ENCODE data around the gene DOCK2. TPM values are rescaled to one million over a fixed set of nuclear protein-coding genes. Genes with fewer than 3 reads are reported as not detected.
"Not testable (repeated sequence)": the region's sequence is repeated elsewhere in the genome, so short reads cannot be mapped to it uniquely, and the experiment has no call there.

DOCK2 gene
- total and polyA plus RNA-seq, 2 donors = 4.1 to 19.1 TPM

DNA sequence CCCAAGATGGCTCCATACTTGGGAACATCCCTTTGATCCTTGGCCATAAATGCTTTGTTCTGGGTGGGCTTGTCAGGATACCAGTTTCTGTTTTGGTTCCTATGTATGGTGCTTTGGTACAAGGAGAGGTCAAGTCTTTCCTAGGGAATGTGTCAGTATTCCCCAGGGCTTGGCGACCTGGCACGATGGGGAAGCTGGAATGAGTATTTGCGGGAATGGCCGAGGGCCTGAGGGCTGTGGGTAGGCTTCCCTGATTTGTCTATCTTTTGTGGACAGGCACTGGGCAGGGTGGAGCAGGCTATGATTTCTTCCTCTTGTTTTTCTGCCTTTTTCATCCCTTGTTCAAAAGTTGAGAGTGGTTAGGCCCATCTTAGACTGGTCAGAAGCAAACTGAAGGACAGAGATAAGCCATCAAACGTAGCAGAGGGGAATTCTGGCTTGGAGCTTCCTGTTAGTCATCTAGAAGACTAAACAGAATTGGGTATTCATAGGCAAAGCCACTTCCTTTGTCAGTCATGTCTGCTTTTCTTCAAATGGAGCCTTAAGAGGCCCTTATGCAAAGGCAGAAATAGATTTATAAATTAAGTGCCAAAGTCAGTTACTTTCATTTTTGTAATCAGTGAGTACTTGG, 13.7 kb downstream of the DOCK2 start:
- Histone ChIP-seq H3K27ac (ENCODE audit: low read depth) (no peak overlapping the region), H3K36me3 (ENCODE audit: insufficient read depth) (no peaks in the 10 kb centered on the region), H3K4me1 (ENCODE audit: insufficient read depth) (no peaks in the 10 kb centered on the region), H3K4me3 (ENCODE audit: low read depth, low read length) (no peak overlapping the region)
- WGBS = 77% methylated on average over 5 of the region's 5 CpGs
- no peak for DNase-seq (ENCODE audit: extremely low spot score)

DNA sequence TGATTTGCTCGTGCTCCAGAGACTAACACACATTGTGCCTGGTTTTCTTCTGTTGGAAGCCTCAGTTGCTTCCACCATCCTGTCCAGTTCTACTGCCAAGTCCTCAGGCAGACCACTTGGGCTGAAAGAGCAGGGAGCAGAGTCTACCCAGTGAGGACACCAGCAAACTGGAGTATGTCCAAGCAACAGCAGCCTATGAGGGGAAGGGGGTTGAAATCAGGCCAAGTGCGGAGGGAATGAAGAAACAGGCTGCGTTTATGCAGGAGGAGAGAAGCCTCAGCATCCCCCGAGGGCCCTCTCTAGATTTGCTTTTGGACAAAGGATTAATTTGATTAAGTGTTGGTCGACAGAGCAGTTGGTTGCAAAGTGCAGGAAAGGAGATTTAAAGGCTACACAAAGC, 14.5 kb downstream of the DOCK2 start:
- DNase-seq (ENCODE audit: extremely low spot score) = no peak
- H3K36me3 ChIP-seq (ENCODE audit: insufficient read depth) = no peaks in the 10 kb centered on the region
- no peak overlapping the region for H3K4me3 ChIP-seq (ENCODE audit: low read depth, low read length)
- H3K4me1 ChIP-seq (ENCODE audit: insufficient read depth) = no peaks in the 10 kb centered on the region
- no peak overlapping the region for H3K27ac ChIP-seq (ENCODE audit: low read depth)
- 52% methylated on average over 5 of the region's 5 CpGs for WGBS

DNA sequence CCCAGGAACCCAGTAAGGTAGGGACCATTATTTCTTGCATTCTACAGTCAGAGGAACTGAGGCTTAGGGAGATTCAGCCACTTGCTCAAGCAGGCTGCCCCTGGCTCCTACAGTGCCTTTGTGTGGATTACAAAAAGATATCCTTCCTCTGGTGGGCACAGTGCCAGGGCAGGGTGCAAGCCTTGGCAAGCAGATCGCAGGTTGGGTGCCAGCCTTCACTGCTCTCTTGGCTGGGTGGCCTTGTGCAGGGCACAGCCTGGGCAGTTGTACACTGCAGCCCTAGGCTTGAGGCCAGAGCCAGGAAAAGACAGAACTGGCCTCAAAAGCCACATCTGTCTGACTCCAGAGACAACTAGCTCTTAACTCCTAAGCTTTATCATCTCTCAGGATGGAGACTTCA, 15.0 kb downstream of the DOCK2 start:
- no peak for DNase-seq (ENCODE audit: extremely low spot score)
- WGBS = 0% methylated on average over 1 of the region's 1 CpG
- no peak overlapping the region for H3K4me3 ChIP-seq (ENCODE audit: low read depth, low read length)
- H3K36me3 ChIP-seq (ENCODE audit: insufficient read depth) = no peaks in the 10 kb centered on the region
- H3K27ac ChIP-seq (ENCODE audit: low read depth) = no peak overlapping the region
- no peaks in the 10 kb centered on the region for H3K4me1 ChIP-seq (ENCODE audit: insufficient read depth)

DNA sequence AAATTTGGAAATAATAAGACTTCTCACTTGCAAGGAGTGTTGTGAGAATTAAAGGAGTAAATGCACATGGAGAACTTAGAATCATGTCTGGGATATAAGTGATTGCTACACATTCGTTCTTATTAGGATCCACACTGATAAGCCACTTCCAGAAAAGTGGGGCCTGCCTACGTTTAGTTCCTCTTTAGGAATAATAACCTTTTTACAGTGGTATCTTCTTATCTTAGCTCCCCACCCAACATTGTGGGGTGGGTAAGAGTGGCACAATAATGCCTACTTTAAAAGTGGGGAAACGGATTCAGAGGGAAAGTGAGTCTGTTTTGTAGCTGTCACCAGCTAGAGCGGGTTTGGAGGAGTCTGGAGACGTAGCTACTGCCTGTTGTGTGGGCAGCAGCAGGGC, 16.0 kb downstream of the DOCK2 start:
- Histone ChIP-seq H3K27ac (ENCODE audit: low read depth) (no peak overlapping the region), H3K4me1 (ENCODE audit: insufficient read depth) (no peaks in the 10 kb centered on the region), H3K4me3 (ENCODE audit: low read depth, low read length) (no peak overlapping the region), H3K36me3 (ENCODE audit: insufficient read depth) (no peaks in the 10 kb centered on the region)
- DNase-seq (ENCODE audit: extremely low spot score) = no peak
- WGBS = 87% methylated on average over 5 of the region's 5 CpGs

DNA sequence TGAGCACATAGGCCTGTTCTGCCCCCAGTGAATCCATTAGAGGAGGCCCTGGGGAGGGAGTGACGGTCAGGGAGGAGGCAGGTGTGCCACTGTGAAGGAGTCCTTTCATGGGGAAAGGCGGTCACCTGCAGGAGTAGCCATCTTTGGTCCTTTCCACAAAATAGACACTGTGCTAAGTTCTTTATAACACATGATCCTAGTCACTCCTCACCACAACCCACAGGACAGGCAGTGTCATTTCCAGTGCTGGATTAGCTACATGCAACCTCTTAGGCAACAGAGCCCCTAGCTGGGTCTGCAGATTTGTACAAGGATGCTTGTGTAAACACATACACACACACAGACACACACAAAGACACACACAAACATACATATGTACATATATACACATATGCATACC, 18.3 kb downstream of the DOCK2 start:
- no peak for DNase-seq (ENCODE audit: extremely low spot score)
- H3K36me3 ChIP-seq (ENCODE audit: insufficient read depth) = no peaks in the 10 kb centered on the region
- no peak overlapping the region for H3K27ac ChIP-seq (ENCODE audit: low read depth)
- H3K4me3 ChIP-seq (ENCODE audit: low read depth, low read length) = no peak overlapping the region
- 86% methylated on average over 2 of the region's 2 CpGs for WGBS
- H3K4me1 ChIP-seq (ENCODE audit: insufficient read depth) = no peaks in the 10 kb centered on the region

DNA sequence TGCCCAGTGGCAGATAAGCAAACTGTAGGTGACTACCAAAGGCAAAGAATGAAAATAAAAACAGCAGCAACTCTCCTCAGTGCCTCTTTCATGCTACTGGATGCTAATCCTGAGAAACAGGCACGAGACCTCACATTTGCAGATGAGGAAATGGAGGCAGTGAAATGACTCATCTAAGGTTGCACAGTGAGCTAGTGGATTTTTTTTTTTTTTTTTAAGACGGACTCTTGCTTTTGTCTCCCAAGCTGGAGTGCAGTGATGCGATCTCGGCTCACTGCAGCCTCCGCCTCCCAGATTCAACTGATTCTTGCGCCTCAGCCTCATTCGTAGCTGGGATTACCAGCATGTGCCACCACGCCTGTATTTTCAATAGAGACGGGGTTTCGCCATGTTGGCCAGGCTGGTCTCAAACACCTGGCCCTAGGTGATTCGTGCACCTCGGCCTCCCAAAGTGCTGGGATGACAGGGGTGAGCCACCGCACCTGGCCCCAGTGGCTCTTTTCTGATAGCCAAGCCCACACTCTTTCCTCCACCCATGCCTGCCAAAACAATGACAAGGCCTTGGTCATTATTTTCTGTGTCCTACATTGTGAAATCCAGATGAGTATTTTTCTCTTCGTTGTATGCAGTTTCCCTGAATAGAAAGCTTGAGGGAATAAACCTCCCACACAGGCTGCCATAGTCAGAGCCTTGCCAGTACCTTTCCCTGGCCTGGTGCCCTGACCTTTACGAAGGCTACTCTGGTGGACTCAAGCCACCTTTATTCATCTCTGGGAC, 19.2 kb downstream of the DOCK2 start:
- DNase-seq (ENCODE audit: extremely low spot score) = no peak
- Histone ChIP-seq H3K27ac (ENCODE audit: low read depth) (no peak overlapping the region), H3K36me3 (ENCODE audit: insufficient read depth) (no peaks in the 10 kb centered on the region), H3K4me3 (ENCODE audit: low read depth, low read length) (no peak overlapping the region), H3K4me1 (ENCODE audit: insufficient read depth) (no peaks in the 10 kb centered on the region)
- 87% methylated on average over 15 of the region's 15 CpGs for WGBS

DNA sequence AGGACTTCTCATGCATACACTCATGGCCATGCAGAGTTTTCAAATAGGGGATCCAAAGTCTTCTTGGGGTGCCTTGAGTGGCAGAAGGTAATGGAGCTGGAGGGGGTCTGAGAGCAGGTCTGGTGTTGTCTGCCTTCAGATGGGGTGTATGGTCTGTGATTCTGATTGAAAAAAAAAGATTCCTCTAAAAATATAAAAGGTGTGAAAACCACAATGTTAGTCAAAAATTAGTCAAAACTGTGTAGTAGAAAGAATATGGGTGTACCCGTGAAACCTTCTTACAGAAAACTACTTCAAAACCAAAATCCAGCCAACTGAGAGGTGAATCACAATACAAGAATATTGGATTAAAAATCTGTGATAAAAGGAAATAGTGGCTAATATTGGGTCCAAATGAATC, 20.1 kb downstream of the DOCK2 start:
- Histone ChIP-seq H3K4me1 (ENCODE audit: insufficient read depth) (no peaks in the 10 kb centered on the region), H3K27ac (ENCODE audit: low read depth) (no peak overlapping the region), H3K36me3 (ENCODE audit: insufficient read depth) (no peaks in the 10 kb centered on the region), H3K4me3 (ENCODE audit: low read depth, low read length) (no peak overlapping the region)
- DNase-seq (ENCODE audit: extremely low spot score) = no peak
- WGBS = 96% methylated on average over 1 of the region's 1 CpG

DNA sequence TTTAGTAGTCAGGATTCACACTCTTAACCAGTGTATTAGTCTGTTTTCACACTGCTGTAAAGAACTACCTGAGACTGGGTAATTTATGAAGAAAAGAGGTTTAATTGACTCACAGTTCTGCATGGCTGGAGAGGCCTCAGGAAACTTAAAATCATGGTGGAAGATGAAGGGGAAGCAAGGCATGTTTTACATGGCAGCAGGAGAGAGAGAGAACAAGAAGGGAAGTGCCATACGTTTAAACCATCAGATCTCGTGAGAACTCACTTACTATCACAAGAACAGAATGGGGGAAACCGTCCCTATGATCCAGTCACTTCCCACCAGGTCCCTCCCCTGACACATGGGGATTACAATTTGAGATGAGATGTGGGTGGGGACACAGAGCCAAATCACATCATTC, 25.4 kb downstream of the DOCK2 start:
- not testable (repeated sequence) for H3K4me1 ChIP-seq (ENCODE audit: insufficient read depth); H3K27ac ChIP-seq (ENCODE audit: low read depth); DNase-seq (ENCODE audit: extremely low spot score); H3K4me3 ChIP-seq (ENCODE audit: low read depth, low read length); H3K36me3 ChIP-seq (ENCODE audit: insufficient read depth)
- 86% methylated on average over 3 of the region's 3 CpGs for WGBS

DNA sequence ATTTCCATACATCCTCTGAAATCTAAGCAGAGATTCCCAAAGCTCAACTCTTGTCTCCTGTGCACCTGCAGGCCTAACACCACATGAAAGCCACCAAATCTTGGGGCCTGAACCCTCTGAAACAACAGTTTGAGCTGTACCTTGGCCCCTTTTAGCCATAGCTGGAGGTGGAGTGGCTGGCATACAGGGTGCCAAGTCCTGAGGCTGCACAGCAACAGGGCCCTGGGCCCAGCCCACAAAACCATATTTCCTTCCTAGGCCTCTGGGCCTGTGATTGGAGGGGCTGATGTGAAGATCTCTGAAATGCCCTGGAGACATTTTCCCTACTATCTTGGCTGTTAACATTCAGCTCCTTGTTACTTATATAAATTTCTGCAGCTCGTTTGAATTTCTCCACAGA, 26.5 kb downstream of the DOCK2 start:
- Histone ChIP-seq H3K4me1 (ENCODE audit: insufficient read depth) (no peaks in the 10 kb centered on the region), H3K27ac (ENCODE audit: low read depth) (no peak overlapping the region), H3K4me3 (ENCODE audit: low read depth, low read length) (no peak overlapping the region), H3K36me3 (ENCODE audit: insufficient read depth) (no peaks in the 10 kb centered on the region)
- DNase-seq (ENCODE audit: extremely low spot score) = no peak
- WGBS = 74% methylated on average over 1 of the region's 1 CpG

DNA sequence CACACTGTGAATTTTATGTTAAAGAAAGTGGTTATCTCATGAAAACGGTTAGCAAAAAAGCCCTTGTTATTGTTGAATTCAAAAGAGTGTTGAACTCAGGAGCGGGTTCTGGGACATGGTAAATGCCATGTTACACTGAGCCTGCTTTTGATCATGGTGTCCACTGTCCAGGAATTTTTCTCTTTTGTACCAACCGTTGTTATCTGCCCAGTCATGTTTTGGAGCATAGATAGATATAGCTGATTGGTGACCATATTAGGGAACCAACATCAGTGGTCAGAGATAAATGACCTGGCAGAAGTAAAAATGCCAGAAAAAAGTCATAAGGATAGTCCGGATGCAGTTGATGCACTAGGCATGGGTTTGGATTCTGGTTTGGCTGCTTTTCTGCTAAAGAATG, 29.3 kb downstream of the DOCK2 start:
- DNase-seq (ENCODE audit: extremely low spot score) = no peak
- no peak overlapping the region for H3K4me3 ChIP-seq (ENCODE audit: low read depth, low read length)
- H3K36me3 ChIP-seq (ENCODE audit: insufficient read depth) = no peaks in the 10 kb centered on the region
- no peaks in the 10 kb centered on the region for H3K4me1 ChIP-seq (ENCODE audit: insufficient read depth)
- 56% methylated on average over 4 of the region's 4 CpGs for WGBS
- no peak overlapping the region for H3K27ac ChIP-seq (ENCODE audit: low read depth)

DNA sequence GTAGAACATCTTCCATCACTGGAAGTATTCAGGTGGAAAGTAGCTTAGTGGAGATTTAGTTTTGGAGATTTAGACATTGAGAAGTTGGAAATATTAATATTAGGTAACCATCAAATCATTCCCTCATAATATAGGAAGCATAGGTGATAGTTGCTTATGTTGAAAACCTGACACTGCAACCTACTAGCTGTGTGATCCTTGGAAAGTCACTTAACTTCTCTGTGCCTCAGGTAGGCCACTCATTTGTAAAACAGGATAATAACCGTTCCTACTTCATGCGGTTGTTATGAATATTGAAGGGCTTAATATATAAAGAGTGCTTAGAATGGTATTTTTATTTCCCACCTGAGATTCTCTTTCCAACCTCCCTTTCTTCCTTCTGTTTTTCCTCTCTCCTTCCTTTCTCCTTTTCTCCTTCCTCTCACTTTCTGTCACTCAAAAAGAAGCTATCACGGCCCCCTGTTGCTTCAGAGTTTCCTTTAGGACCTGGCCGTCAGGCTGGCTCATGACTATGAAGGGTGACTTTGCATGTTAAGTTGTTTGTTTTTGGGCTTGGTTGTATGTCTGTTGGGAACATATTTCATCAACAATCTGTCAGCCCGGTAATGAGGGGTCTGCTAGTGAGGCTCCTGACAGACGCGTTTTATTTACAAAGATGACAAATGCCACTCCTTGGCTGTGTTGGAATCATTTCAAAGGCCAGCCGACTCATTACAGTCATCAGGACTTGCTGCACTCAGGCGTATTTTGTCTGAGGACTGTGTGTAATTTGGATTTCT, 31.0 kb downstream of the DOCK2 start:
- no peak for DNase-seq (ENCODE audit: extremely low spot score)
- 64% methylated on average over 9 of the region's 9 CpGs for WGBS
- H3K4me3 ChIP-seq (ENCODE audit: low read depth, low read length) = no peak overlapping the region
- no peaks in the 10 kb centered on the region for H3K4me1 ChIP-seq (ENCODE audit: insufficient read depth)
- H3K36me3 ChIP-seq (ENCODE audit: insufficient read depth) = no peaks in the 10 kb centered on the region
- no peak overlapping the region for H3K27ac ChIP-seq (ENCODE audit: low read depth)

DNA sequence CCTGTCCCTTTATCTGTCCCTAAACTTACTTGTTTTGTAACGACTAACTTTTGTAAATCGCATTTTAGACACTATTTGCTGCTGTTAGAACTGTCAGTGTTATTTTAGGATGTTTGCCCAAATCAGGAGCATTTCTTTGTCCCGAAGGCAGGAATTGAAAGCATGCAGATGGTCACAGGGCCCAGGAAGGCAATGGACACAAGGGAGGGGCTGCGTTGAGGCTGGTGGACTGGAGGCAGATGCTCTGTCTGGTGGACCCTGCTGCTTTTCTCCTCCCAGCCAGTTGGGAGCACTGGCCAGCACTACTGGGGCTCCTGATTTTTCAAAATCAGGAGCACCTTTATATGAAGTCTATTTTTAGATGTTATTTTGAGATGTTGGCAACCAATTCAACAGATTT, 31.7 kb downstream of the DOCK2 start:
- DNase-seq (ENCODE audit: extremely low spot score) = no peak
- WGBS = 59% methylated on average over 4 of the region's 4 CpGs
- H3K4me1 ChIP-seq (ENCODE audit: insufficient read depth) = no peaks in the 10 kb centered on the region
- H3K36me3 ChIP-seq (ENCODE audit: insufficient read depth) = no peaks in the 10 kb centered on the region
- no peak overlapping the region for H3K4me3 ChIP-seq (ENCODE audit: low read depth, low read length)
- H3K27ac ChIP-seq (ENCODE audit: low read depth) = no peak overlapping the region

DNA sequence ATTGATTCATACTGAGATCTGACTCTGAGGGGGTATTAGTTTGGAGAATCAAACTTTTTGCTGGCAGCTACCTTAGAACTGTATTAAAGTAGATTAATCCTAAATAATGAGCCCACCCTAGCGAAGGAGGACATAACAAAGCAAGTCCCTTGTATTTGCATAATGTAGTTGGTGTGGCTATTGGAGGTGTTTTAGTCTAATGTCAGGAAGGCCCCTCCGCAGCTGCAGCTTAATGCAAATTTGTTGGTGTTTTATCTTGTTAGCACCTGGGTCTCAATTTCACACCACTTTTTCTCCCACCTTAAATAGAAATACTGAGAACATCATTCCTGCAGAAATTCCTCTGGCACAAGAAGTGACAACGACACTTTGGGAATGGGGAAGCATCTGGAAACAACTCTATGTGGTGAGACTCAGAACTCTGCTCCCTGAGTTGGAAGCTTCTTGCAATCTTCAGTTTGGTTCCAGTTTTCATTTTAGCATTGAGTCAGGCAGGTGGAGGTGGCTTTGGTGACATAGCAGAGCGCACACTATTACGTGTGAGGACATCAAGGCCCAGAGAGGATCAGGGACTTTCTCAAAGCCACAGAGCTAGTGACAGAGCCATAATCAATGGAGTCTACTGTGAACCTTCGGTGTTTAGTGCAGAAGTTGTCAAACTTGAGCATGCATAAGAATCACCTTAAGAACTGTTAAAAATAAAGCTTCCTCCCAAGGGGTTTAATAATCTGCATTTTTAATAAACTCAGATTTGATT, 33.9 kb downstream of the DOCK2 start:
- 75% methylated on average over 6 of the region's 6 CpGs for WGBS
- Histone ChIP-seq H3K27ac (ENCODE audit: low read depth) (no peak overlapping the region), H3K4me1 (ENCODE audit: insufficient read depth) (no peaks in the 10 kb centered on the region), H3K4me3 (ENCODE audit: low read depth, low read length) (no peak overlapping the region), H3K36me3 (ENCODE audit: insufficient read depth) (no peaks in the 10 kb centered on the region)
- DNase-seq (ENCODE audit: extremely low spot score) = no peak

Measured in urinary bladder (tissue), 4 donors.